GM23338 (cell line): ENCODE measurements around the gene FAM47E. TPM values are rescaled to one million over a fixed set of nuclear protein-coding genes. Genes with fewer than 3 reads are reported as not detected.

Experiments
- ATAC-seq: fragments of 200-7000 bp; cut with Tn5 transposase; 3 replicates; pipeline ENCODE4 v1.9.1; 2020
- DNase-seq: peaks from one replicate; pipeline ENCODE4 v3.0.0-alpha.2; 2015; ENCODE audit warnings: low spot score
- H2AFZ ChIP-seq: fragments of 200-600 bp; sonication (generic); 2 replicates; pipeline ENCODE4 v1.8.0; 2016; ENCODE audit warnings: antibody characterized with exemption, mild to moderate bottlenecking, moderate library complexity
- H3F3A ChIP-seq: fragments of 200-600 bp; sonication (generic); replicated peaks from 2 replicates; pipeline ENCODE4 v1.8.0; 2017; ENCODE audit warnings: antibody characterized with exemption, mixed run types, low read depth
- H3K27ac ChIP-seq: fragments of 200-600 bp; sonication (generic); 2 replicates; pipeline ENCODE4 v1.6.1; 2016; ENCODE audit warnings: low read depth
- H3K27me3 ChIP-seq: fragments of 200-600 bp; sonication (generic); 2 replicates; pipeline ENCODE4 v1.8.0; 2016; ENCODE audit warnings: mild to moderate bottlenecking, mixed run types, moderate library complexity; ENCODE audit not compliant: insufficient read depth
- H3K36me3 ChIP-seq: fragments of 200-600 bp; sonication (generic); 2 replicates; pipeline ENCODE4 v1.8.0; 2016; ENCODE audit warnings: mild to moderate bottlenecking; ENCODE audit not compliant: insufficient read depth
- H3K4me1 ChIP-seq: fragments of 200-600 bp; sonication (generic); 2 replicates; pipeline ENCODE4 v1.8.0; 2016; ENCODE audit warnings: mild to moderate bottlenecking, moderate library complexity; ENCODE audit not compliant: insufficient read depth
- H3K4me2 ChIP-seq: fragments of 200-600 bp; sonication (generic); 2 replicates; pipeline ENCODE4 v1.7.1; 2017; ENCODE audit warnings: mixed run types
- H3K4me3 ChIP-seq: fragments of 200-600 bp; sonication (generic); 2 replicates; pipeline ENCODE4 v1.6.1; 2016; ENCODE audit warnings: mixed run types
- H3K79me2 ChIP-seq: fragments of 200-600 bp; sonication (generic); replicated peaks from 2 replicates; pipeline ENCODE4 v1.8.0; 2017; ENCODE audit warnings: mild to moderate bottlenecking; ENCODE audit not compliant: insufficient read depth
- H3K9me2 ChIP-seq: fragments of 200-600 bp; sonication (generic); 2 replicates; pipeline ENCODE4 v1.8.0; 2017; ENCODE audit not compliant: insufficient read depth
- H4K20me1 ChIP-seq: fragments of 200-600 bp; sonication (generic); replicated peaks from 2 replicates; pipeline ENCODE4 v1.8.0; 2017; ENCODE audit warnings: mild to moderate bottlenecking; ENCODE audit not compliant: insufficient read depth
- H3K27ac Mint-ChIP-seq: 2 replicates; pipeline ENCODE4 v1.8.0; 2020; ENCODE audit warnings: inconsistent platforms, mild to moderate bottlenecking, moderate library complexity, mixed read lengths
- H3K27me3 Mint-ChIP-seq: 3 replicates; pipeline ENCODE4 v1.8.0; 2022; ENCODE audit warnings: low read depth, mild to moderate bottlenecking, moderate library complexity, mixed read lengths, inconsistent platforms; ENCODE audit not compliant: insufficient read depth, poor library complexity
- H3K36me3 Mint-ChIP-seq: 3 replicates; pipeline ENCODE4 v1.8.0; 2021; ENCODE audit warnings: low read depth, mild to moderate bottlenecking, inconsistent platforms, moderate library complexity, mixed read lengths
- H3K4me1 Mint-ChIP-seq: 3 replicates; pipeline ENCODE4 v1.8.0; 2020; ENCODE audit warnings: mild to moderate bottlenecking, inconsistent platforms, mixed read lengths
- H3K4me3 Mint-ChIP-seq: 3 replicates; pipeline ENCODE4 v1.8.0; 2021; ENCODE audit warnings: moderate library complexity, mild to moderate bottlenecking, inconsistent platforms, mixed read lengths
- H3K9me3 Mint-ChIP-seq: 3 replicates; pipeline ENCODE4 v1.8.0; 2020; ENCODE audit warnings: moderate library complexity, mild to moderate bottlenecking, inconsistent platforms, mixed read lengths
- CREB1 ChIP-seq: fragments of 250-450 bp; sonication (Bioruptor Pico); IDR thresholded peaks from 2 replicates; pipeline ENCODE4 v1.5.0; 2020; ENCODE audit warnings: low read depth, mild to moderate bottlenecking, moderate library complexity
- CTCF ChIP-seq, 2 experiments: fragments of 200-600 bp in 1 of 2; sonication (generic) in 1 of 2; conservative IDR thresholded peaks; 2 replicates each; pipeline versions ENCODE4 v1.5.1 to v1.6.1; 2016 to 2017; ENCODE audit warnings: antibody characterized with exemption in 2 of 2, low read depth in 2 of 2, mild to moderate bottlenecking in 2 of 2, moderate library complexity in 1 of 2
- ETS1 ChIP-seq: IDR thresholded peaks from 2 replicates; pipeline ENCODE4 v1.6.1; 2016; ENCODE audit warnings: antibody characterized with exemption
- EZH2 ChIP-seq: fragments of 200-600 bp; sonication (generic); IDR thresholded peaks from one replicate; pipeline ENCODE4 v1.8.0; 2017; ENCODE audit warnings: antibody characterized with exemption, mild to moderate bottlenecking, low read depth; ENCODE audit not compliant: unreplicated experiment
- EZH2phosphoT487 ChIP-seq: fragments of 200-600 bp; sonication (generic); IDR thresholded peaks from one replicate; pipeline ENCODE4 v1.8.1; 2018; ENCODE audit warnings: antibody characterized with exemption; ENCODE audit not compliant: unreplicated experiment
- JUNB ChIP-seq: IDR thresholded peaks from one replicate; pipeline ENCODE4 v1.6.1; 2016; ENCODE audit warnings: antibody characterized with exemption; ENCODE audit not compliant: unreplicated experiment
- NANOG ChIP-seq: IDR thresholded peaks from 2 replicates; pipeline ENCODE4 v1.6.1; 2016; ENCODE audit warnings: antibody characterized with exemption, borderline replicate concordance
- POLR2AphosphoS5 ChIP-seq: IDR thresholded peaks from 2 replicates; pipeline ENCODE4 v1.6.1; 2016; ENCODE audit warnings: antibody characterized with exemption, low read depth
- REST ChIP-seq: IDR thresholded peaks from one replicate; pipeline ENCODE4 v1.6.1; 2018; ENCODE audit warnings: antibody characterized with exemption; ENCODE audit not compliant: unreplicated experiment
- STAT1 ChIP-seq: IDR thresholded peaks from one replicate; pipeline ENCODE4 v1.6.1; 2016; ENCODE audit warnings: antibody characterized with exemption; ENCODE audit not compliant: unreplicated experiment
- ZNF114 ChIP-seq: fragments of 250-450 bp; sonication (Bioruptor Pico); IDR thresholded peaks from 2 replicates; pipeline ENCODE4 v1.5.0; 2020; ENCODE audit warnings: mild to moderate bottlenecking, moderate library complexity
- ZNF331 ChIP-seq: fragments of 250-450 bp; sonication (Bioruptor Pico); IDR thresholded peaks from 2 replicates; pipeline ENCODE4 v1.5.0; 2020; ENCODE audit warnings: low read depth, mild to moderate bottlenecking, moderate library complexity
- polyA plus RNA-seq: library from polyadenylated mRNA; unstranded; fragments of >200 nt; fragmentation: Nextera tagmentation; extraction: Ambion mirVana; gene quantifications from 2 replicates; pipeline ENCODE4 v1.2.1, GENCODE V29; 2016
- total RNA-seq: library from RNA; depleted of rRNA; stranded (reverse); fragments of >200 nt; shearing (Covaris generic); gene quantifications from 2 replicates; pipeline ENCODE4 v1.2.3, GENCODE V29; 2014
- TF ChIP-seq, protein P1 (sequence below): fragments of 250-450 bp; sonication (Bioruptor Pico); IDR thresholded peaks from 2 replicates; pipeline ENCODE4 v1.5.0; 2020; ENCODE audit warnings: mild to moderate bottlenecking, moderate library complexity

FAM47E gene
- total and polyA plus RNA-seq, 2 experiments from 2014 or later, result 0.66 to 2.3 TPM

- no peak overlapping the region for H3K4me2 ChIP-seq
- Mint-ChIP-seq H3K4me3 (no peak overlapping the region), H3K9me3 (no peaks in the 10 kb centered on the region), H3K36me3 (no peaks in the 10 kb centered on the region; the same call in 2 of the 3 replicates), H3K27ac (no peak overlapping the region), H3K4me1 (peaks cover 4% of the 10 kb centered on the region; the same call in 2 of the 3 replicates), H3K27me3 (peaks cover 4% of the 10 kb centered on the region)
- H3F3A ChIP-seq, result no peaks in the 10 kb centered on the region
- H3K4me3 ChIP-seq, result no peak overlapping the region
- no peaks in the 10 kb centered on the region for H3K79me2 ChIP-seq
- H3K9me2 ChIP-seq, result peaks cover 28% of the 10 kb centered on the region
- no peak for ATAC-seq
- no peaks in the 10 kb centered on the region for H3K36me3 ChIP-seq
- no peaks in the 10 kb centered on the region for H3K27me3 ChIP-seq
- 0 out of 2 replicates have a peak, but pooled peaks cover 4% of the 10 kb centered on the region for H3K4me1 ChIP-seq
- H2AFZ ChIP-seq, result no peak overlapping the region
- no peaks in the 10 kb centered on the region for H4K20me1 ChIP-seq
- H3K27ac ChIP-seq, result no peak overlapping the region
- no peak for TF ChIP-seq REST
- no peak for TF ChIP-seq ZNF114 (CRISPR knock-in tag)
- TF ChIP-seq ETS1, result no peak
- no peak for TF ChIP-seq EZH2phosphoT487
- no peak for TF ChIP-seq CREB1 (CRISPR knock-in tag)
- no peak for TF ChIP-seq NANOG
- no peak for TF ChIP-seq POLR2AphosphoS5
- TF ChIP-seq JUNB, result no peak
- TF ChIP-seq, protein P1, sequence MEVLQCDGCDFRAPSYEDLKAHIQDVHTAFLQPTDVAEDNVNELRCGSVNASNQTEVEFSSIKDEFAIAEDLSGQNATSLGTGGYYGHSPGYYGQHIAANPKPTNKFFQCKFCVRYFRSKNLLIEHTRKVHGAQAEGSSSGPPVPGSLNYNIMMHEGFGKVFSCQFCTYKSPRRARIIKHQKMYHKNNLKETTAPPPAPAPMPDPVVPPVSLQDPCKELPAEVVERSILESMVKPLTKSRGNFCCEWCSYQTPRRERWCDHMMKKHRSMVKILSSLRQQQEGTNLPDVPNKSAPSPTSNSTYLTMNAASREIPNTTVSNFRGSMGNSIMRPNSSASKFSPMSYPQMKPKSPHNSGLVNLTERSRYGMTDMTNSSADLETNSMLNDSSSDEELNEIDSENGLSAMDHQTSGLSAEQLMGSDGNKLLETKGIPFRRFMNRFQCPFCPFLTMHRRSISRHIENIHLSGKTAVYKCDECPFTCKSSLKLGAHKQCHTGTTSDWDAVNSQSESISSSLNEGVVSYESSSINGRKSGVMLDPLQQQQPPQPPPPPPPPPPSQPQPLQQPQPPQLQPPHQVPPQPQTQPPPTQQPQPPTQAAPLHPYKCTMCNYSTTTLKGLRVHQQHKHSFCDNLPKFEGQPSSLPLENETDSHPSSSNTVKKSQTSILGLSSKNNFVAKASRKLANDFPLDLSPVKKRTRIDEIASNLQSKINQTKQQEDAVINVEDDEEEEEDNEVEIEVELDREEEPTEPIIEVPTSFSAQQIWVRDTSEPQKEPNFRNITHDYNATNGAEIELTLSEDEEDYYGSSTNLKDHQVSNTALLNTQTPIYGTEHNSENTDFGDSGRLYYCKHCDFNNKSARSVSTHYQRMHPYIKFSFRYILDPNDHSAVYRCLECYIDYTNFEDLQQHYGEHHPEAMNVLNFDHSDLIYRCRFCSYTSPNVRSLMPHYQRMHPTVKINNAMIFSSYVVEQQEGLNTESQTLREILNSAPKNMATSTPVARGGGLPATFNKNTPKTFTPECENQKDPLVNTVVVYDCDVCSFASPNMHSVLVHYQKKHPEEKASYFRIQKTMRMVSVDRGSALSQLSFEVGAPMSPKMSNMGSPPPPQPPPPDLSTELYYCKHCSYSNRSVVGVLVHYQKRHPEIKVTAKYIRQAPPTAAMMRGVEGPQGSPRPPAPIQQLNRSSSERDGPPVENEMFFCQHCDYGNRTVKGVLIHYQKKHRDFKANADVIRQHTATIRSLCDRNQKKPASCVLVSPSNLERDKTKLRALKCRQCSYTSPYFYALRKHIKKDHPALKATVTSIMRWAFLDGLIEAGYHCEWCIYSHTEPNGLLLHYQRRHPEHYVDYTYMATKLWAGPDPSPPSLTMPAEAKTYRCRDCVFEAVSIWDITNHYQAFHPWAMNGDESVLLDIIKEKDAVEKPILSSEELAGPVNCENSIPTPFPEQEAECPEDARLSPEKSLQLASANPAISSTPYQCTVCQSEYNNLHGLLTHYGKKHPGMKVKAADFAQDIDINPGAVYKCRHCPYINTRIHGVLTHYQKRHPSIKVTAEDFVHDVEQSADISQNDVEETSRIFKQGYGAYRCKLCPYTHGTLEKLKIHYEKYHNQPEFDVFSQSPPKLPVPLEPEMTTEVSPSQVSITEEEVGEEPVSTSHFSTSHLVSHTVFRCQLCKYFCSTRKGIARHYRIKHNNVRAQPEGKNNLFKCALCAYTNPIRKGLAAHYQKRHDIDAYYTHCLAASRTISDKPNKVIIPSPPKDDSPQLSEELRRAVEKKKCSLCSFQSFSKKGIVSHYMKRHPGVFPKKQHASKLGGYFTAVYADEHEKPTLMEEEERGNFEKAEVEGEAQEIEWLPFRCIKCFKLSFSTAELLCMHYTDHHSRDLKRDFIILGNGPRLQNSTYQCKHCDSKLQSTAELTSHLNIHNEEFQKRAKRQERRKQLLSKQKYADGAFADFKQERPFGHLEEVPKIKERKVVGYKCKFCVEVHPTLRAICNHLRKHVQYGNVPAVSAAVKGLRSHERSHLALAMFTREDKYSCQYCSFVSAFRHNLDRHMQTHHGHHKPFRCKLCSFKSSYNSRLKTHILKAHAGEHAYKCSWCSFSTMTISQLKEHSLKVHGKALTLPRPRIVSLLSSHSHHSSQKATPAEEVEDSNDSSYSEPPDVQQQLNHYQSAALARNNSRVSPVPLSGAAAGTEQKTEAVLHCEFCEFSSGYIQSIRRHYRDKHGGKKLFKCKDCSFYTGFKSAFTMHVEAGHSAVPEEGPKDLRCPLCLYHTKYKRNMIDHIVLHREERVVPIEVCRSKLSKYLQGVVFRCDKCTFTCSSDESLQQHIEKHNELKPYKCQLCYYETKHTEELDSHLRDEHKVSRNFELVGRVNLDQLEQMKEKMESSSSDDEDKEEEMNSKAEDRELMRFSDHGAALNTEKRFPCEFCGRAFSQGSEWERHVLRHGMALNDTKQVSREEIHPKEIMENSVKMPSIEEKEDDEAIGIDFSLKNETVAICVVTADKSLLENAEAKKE (CRISPR knock-in tag), result no peak
- no peak for TF ChIP-seq CTCF (conservative IDR thresholded peaks at IDR 0.05; ENCODE audit: low read depth in 2 of 2)
- no peak for TF ChIP-seq ZNF331 (CRISPR knock-in tag)
- TF ChIP-seq STAT1, result no peak
- no peak for TF ChIP-seq EZH2
- no peak for DNase-seq
Observed at GRCh38 chr4:76267811-76268210, 16.3 kb downstream of the FAM47E start.
